DND-41 (cell line): Measurements from ENCODE around the gene ZNF136.

ENCODE experiments used
- ATAC-seq: fragments of 200-7000 bp; cut with Tn5 transposase; 3 replicates; pipeline ENCODE4 v1.9.1; 2021; ENCODE audit warnings: low read depth; ENCODE audit not compliant: insufficient read depth
- DNase-seq: peaks from one replicate; pipeline ENCODE4 v3.0.0-alpha.2; 2020
- H2AFZ ChIP-seq: 2 replicates; pipeline ENCODE4 v1.6.0; 2012; ENCODE audit warnings: low read depth, low read length
- H3K27ac ChIP-seq: 2 replicates; pipeline ENCODE4 v1.5.1; 2012; ENCODE audit warnings: low read length, inconsistent platforms
- H3K27me3 ChIP-seq: fragments of 200-600 bp; sonication (generic); 2 replicates; pipeline ENCODE4 v1.6.0; 2012; ENCODE audit warnings: low read length, mild to moderate bottlenecking, inconsistent platforms; ENCODE audit not compliant: insufficient read depth, poor library complexity
- H3K36me3 ChIP-seq: 2 replicates; pipeline ENCODE4 v1.5.1; 2012; ENCODE audit warnings: low read length, inconsistent platforms; ENCODE audit not compliant: insufficient read depth
- H3K4me1 ChIP-seq: 2 replicates; pipeline ENCODE4 v1.5.1; 2012; ENCODE audit warnings: mild to moderate bottlenecking, low read length; ENCODE audit not compliant: insufficient read depth
- H3K4me2 ChIP-seq: 2 replicates; pipeline ENCODE4 v1.6.0; 2012; ENCODE audit warnings: mild to moderate bottlenecking, moderate library complexity, low read length, inconsistent platforms; ENCODE audit not compliant: insufficient read depth
- H3K4me3 ChIP-seq, 2 experiments: fragments of 200-600 bp in 1 of 2; shearing (Covaris generic) in 1 of 2; 2 replicates each; pipeline ENCODE4 v1.5.1; 2012 to 2016; ENCODE audit warnings: inconsistent platforms in 2 of 2, low read length in 2 of 2, mild to moderate bottlenecking in 2 of 2, low read depth in 1 of 2, moderate library complexity in 1 of 2
- H3K79me2 ChIP-seq: 2 replicates; pipeline ENCODE4 v1.6.0; 2012; ENCODE audit warnings: low read length, inconsistent platforms; ENCODE audit not compliant: insufficient read depth
- H3K9ac ChIP-seq: 2 replicates; pipeline ENCODE4 v1.6.0; 2012; ENCODE audit warnings: low read depth, mild to moderate bottlenecking, inconsistent platforms, low read length, moderate library complexity
- H3K9me3 ChIP-seq: 2 replicates; pipeline ENCODE4 v1.5.1; 2012; ENCODE audit warnings: low read length, moderate library complexity, mild to moderate bottlenecking, inconsistent platforms; ENCODE audit not compliant: insufficient read depth, severe bottlenecking
- H4K20me1 ChIP-seq: 2 replicates; pipeline ENCODE4 v1.6.0; 2012; ENCODE audit warnings: low read length; ENCODE audit not compliant: insufficient read depth
- CTCF ChIP-seq: IDR thresholded peaks from 2 replicates; pipeline ENCODE4 v1.5.1; 2012; ENCODE audit warnings: borderline replicate concordance, low read length, moderate library complexity, mild to moderate bottlenecking; ENCODE audit not compliant: poor library complexity, severe bottlenecking; ENCODE audit errors: extremely low read depth
- EZH2 ChIP-seq: IDR thresholded peaks from 3 replicates; pipeline ENCODE4 v1.6.1; 2012; ENCODE audit warnings: borderline replicate concordance, low read depth, mild to moderate bottlenecking, moderate library complexity, low read length, inconsistent platforms; ENCODE audit not compliant: severe bottlenecking

Gene ZNF136

GRCh38 chr19:12162882-12163806 is at the start of gene ZNF136:
Gene ZNF136, plus strand, starts transcription at chr19:12163096. Its CDS starts 108 bp downstream, at chr19:12163204.
- peak; percentile 99 for ATAC-seq
- TF ChIP-seq CTCF (no peak), EZH2 (no peak)
- H2AFZ ChIP-seq, result peak within 1 kb of the TSS; percentile 96
- H3K9ac ChIP-seq, result peak within 1 kb of the TSS; percentile 82
- peaks cover 19% of the 10 kb centered on the region for H3K36me3 ChIP-seq
- peaks cover 32% of the 10 kb centered on the region for H3K4me1 ChIP-seq
- no peaks in the 10 kb centered on the region for H3K27me3 ChIP-seq
- H4K20me1 ChIP-seq, result peaks cover 29% of the 10 kb centered on the region
- peak within 1 kb of the TSS; percentile 98 for H3K4me2 ChIP-seq
- H3K4me3 ChIP-seq, result peak within 1 kb of the TSS; percentile 74 to 83
- H3K79me2 ChIP-seq, result peaks cover 56% of the 10 kb centered on the region
- no peaks in the 10 kb centered on the region for H3K9me3 ChIP-seq
- H3K27ac ChIP-seq, result peak within 1 kb of the TSS; percentile 92
- peak; percentile 97 for DNase-seq

GRCh38 chr19:12113121-12113520 is 49.8 kb upstream of the ZNF136 start:
- H3K27ac ChIP-seq, result no peak overlapping the region
- no peak overlapping the region for H3K4me3 ChIP-seq
- no peak overlapping the region for H3K4me2 ChIP-seq
- H3K27me3 ChIP-seq, result no peaks in the 10 kb centered on the region
- H3K79me2 ChIP-seq, result peaks cover 23% of the 10 kb centered on the region
- H3K4me1 ChIP-seq, result no peaks in the 10 kb centered on the region
- peaks cover 6% of the 10 kb centered on the region; the same call in 1 of the 2 replicates for H4K20me1 ChIP-seq
- no peak overlapping the region for H2AFZ ChIP-seq
- ATAC-seq, result no peak
- peaks cover 73% of the 10 kb centered on the region for H3K36me3 ChIP-seq
- H3K9ac ChIP-seq, result no peak overlapping the region
- TF ChIP-seq CTCF (no peak), EZH2 (no peak)
- DNase-seq, result no peak
- no peaks in the 10 kb centered on the region for H3K9me3 ChIP-seq

GRCh38 chr19:12117201-12117970 is 45.5 kb upstream of the ZNF136 start:
- H3K79me2 ChIP-seq, result no peaks in the 10 kb centered on the region
- no peak overlapping the region for H3K4me2 ChIP-seq
- no peaks in the 10 kb centered on the region for H3K4me1 ChIP-seq
- H3K27ac ChIP-seq, result no peak overlapping the region
- H3K27me3 ChIP-seq, result no peaks in the 10 kb centered on the region
- DNase-seq, result no peak
- peaks cover 38% of the 10 kb centered on the region for H3K36me3 ChIP-seq
- H3K9ac ChIP-seq, result no peak overlapping the region
- ATAC-seq, result no peak
- no peak overlapping the region for H2AFZ ChIP-seq
- TF ChIP-seq CTCF, result no peak
- no peak for TF ChIP-seq EZH2
- no peaks in the 10 kb centered on the region for H3K9me3 ChIP-seq
- H4K20me1 ChIP-seq, result no peaks in the 10 kb centered on the region
- H3K4me3 ChIP-seq, result no peak overlapping the region
